NAMALWA (cell line): Measurements from ENCODE around the gene CCDC15.
"Not testable (repeated sequence)": the region's sequence is repeated elsewhere in the genome, so short reads cannot be mapped to it uniquely, and the experiment has no call there.

Experiments
- DNase-seq: peaks from one replicate; pipeline ENCODE4 v3.0.0-alpha.2; 2015; ENCODE audit warnings: low spot score

The CCDC15 gene

GRCh38 chr11:125082611-125083311, 128.8 kb downstream of the CCDC15 start:
- DNase-seq: no peak

- DNase-seq: no peak
Observed at GRCh38 chr11:125083312-125084056, 129.5 kb downstream of the CCDC15 start.

DNA sequence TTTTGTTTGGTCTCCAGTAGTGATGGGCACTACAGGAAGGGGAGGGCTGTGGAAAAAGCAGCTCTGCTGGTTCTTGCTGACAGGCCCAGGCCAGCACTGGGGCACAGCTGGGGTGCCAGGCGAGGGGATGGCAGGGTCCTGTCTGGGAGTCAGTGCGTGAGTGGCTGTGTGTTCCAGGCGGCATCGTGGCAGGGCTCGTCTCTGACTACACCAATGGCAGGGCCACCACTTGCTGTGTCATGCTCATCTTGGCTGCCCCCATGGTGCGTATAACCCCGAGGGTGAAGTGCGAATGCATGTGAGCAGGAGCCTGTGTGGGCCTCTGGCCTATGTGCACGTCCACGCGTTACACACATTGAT, 130.0 kb downstream of the CCDC15 start:
- no peak for DNase-seq

DNA sequence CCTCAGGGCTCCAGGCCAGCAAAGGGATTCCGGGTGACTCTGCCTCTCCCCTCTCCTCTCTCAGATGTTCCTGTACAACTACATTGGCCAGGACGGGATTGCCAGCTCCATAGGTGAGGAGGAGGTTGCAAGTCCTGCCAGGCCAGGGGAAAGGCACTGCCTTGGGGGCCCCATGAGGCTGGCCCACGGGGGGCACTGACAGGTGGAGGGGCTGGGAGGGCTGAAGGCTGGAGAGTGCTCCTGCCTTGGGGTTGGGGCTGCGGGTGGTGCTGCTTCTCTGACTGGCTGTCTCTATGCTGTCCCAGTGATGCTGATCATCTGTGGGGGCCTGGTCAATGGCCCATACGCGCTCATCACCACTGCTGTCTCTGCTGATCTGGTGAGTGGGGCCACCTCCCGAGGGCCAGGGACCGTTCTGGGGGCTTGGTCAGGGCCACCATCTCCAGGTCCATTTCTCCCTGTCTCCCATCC, 130.8 kb downstream of the CCDC15 start:
- DNase-seq: no peak

- no peak for DNase-seq
Observed at GRCh38 chr11:125085301-125086081, 131.5 kb downstream of the CCDC15 start.

DNA sequence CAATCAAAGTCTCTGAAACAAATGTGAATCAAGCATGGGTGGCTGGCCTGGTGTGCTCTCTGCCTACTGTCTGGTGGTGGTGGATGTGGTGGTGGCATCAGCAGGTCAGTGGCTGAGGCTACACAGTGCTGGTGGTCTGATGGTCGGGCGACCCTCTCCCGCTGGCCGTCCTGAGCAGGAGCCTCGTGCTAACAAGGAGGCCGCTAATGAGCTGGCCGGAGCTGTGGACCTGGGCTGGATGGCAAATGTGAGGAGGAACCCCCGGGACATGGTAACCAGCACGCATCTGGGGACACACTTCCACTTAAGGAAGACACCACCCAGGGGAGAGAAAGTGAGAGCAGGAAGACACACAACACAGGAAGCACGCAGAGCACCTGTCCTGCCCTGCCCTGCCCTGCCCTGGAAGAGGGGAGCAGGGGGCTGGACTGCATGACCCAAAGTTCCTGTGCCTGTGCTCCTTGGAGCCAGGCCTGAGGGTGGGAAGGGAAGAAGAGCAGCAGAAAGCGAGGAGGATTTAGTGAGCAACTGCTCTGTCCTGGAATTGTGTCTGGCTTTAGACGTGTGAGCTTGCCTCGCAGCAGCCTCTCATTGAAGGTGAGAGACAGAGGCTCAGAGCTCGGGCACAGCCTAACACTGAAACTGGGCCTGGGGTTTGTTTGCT, 132.8 kb downstream of the CCDC15 start:
- no peak for DNase-seq

GRCh38 chr11:125088123-125088522, 134.1 kb downstream of the CCDC15 start:
- DNase-seq: no peak

DNA sequence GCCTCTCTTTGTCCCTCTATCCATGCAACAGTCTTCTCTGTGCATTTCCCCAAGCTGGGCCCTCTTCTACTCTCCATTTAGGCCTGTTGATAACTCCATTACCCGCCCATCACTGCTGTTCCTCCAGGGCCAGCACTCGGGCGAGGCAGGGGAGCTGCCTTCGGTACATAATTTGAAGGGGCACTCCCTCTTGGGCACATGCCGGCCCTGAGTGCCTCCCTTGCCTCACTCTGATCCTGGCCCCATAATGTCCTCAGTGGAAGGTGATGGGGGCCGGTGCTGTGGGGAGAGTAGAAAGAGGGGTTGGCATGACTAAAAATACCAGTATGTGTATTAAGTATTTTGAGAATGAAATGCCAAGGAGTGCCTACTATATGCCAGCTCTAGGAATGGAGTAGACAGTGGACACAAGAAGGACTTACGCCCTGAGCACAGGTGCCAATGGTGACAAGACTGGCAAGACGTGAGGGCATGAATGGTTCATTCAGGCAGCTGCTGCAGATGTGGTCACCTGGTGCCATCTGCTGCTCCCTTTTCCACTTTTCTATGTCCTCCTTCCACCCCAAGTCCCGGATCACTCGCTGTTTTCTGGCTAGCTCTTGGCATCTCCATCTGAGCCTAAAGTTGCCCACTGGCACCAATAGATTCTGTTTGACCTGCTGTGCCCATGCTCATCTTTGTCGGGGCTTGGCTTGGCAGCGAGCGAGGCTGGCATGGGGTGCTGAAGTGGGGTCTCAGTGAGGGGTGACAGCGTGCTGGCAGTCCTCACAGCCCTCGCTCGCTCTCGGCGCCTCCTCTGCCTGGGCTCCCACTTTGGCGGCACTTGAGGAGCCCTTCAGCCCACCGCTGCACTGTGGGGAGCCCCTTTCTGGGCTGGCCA, 134.8 kb downstream of the CCDC15 start:
- no peak for DNase-seq

GRCh38 chr11:125089481-125089880, 135.5 kb downstream of the CCDC15 start:
- not testable (repeated sequence) for DNase-seq

DNA sequence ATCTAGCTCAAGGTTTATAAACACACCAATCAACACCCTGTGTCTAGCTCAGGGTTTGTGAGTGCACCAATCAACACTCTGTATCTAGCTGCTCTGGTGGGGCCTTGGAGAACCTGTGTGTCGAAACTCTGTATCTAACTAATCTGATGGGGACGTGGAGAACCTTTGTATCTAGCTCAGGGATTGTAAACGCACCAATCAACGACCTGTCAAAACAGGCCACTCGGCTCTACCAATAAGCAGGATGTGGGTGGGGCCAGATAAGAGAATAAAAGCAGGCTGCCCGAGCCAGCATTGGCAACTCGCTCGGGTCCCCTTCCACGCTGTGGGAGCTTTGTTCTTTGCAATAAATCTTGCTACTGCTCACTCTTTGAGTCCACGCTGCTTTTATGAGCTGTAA, 136.1 kb downstream of the CCDC15 start:
- not testable (repeated sequence) for DNase-seq

- no peak for DNase-seq
Observed at GRCh38 chr11:125090816-125091215, 136.8 kb downstream of the CCDC15 start.
